ENCODE data around the gene CNTFR. TPM values are rescaled to one million over a fixed set of nuclear protein-coding genes. Genes with fewer than 3 reads are reported as not detected.

CNTFR gene
- total and polyA plus RNA-seq, 2 experiments from 2014 or later, result 0.73 to 1.9 TPM

GRCh38 chr9:34590381-34591247 is 1.1 kb upstream of the CNTFR start:
- Mint-ChIP-seq H3K36me3 (ENCODE audit: low read depth) (no peaks in the 10 kb centered on the region; the same call in 2 of the 3 replicates), H3K27me3 (ENCODE audit: insufficient read depth, low read depth, poor library complexity) (peaks cover 84% of the 10 kb centered on the region), H3K4me1 (peaks cover 38% of the 10 kb centered on the region), H3K9me3 (peaks cover 3% of the 10 kb centered on the region; the same call in 1 of the 3 replicates), H3K27ac (no peak overlapping the region), H3K4me3 (peak overlapping the region; percentile 79)
- Histone ChIP-seq H3K4me2 (peak overlapping the region; percentile 94), H3K27ac (ENCODE audit: low read depth) (no peak overlapping the region), H4K20me1 (replicated peaks; ENCODE audit: insufficient read depth) (peaks cover 6% of the 10 kb centered on the region), H3K36me3 (ENCODE audit: insufficient read depth) (no peaks in the 10 kb centered on the region), H2AFZ (peak overlapping the region; percentile 97), H3K4me3 (peak overlapping the region; percentile 70), H3K27me3 (ENCODE audit: insufficient read depth) (peaks cover 95% of the 10 kb centered on the region), H3K4me1 (ENCODE audit: insufficient read depth) (peaks cover 48% of the 10 kb centered on the region), H3K9me2 (ENCODE audit: insufficient read depth) (no peaks in the 10 kb centered on the region), H3K79me2 (replicated peaks; ENCODE audit: insufficient read depth) (no peaks in the 10 kb centered on the region), H3F3A (replicated peaks; ENCODE audit: low read depth) (no peaks in the 10 kb centered on the region)
- TF ChIP-seq ETS1 (IDR thresholded peaks at IDR 0.05) (no peak), EZH2 (IDR thresholded peaks at IDR 0.05; ENCODE audit: low read depth, unreplicated experiment) (peak; percentile 50)
- DNase-seq (ENCODE audit: low spot score) (peak; percentile 66), ATAC-seq (peak; percentile 18)

GRCh38 chr9:34588671-34589635 is 571 bp downstream of the CNTFR start:
- Histone ChIP-seq H4K20me1 (replicated peaks; ENCODE audit: insufficient read depth) (peaks cover 6% of the 10 kb centered on the region), H3K27me3 (ENCODE audit: insufficient read depth) (peaks cover 100% of the 10 kb centered on the region), H3K4me2 (peak overlapping the region; percentile 78), H3F3A (replicated peaks; ENCODE audit: low read depth) (no peaks in the 10 kb centered on the region), H3K4me3 (peak overlapping the region; percentile 70), H3K4me1 (ENCODE audit: insufficient read depth) (peaks cover 52% of the 10 kb centered on the region), H2AFZ (no peak overlapping the region), H3K36me3 (ENCODE audit: insufficient read depth) (no peaks in the 10 kb centered on the region), H3K27ac (ENCODE audit: low read depth) (no peak overlapping the region), H3K9me2 (ENCODE audit: insufficient read depth) (no peaks in the 10 kb centered on the region), H3K79me2 (replicated peaks; ENCODE audit: insufficient read depth) (no peaks in the 10 kb centered on the region)
- no peaks in the 10 kb centered on the region; the same call in 2 of the 3 replicates for H3K36me3 Mint-ChIP-seq (ENCODE audit: low read depth)
- ATAC-seq (no peak), DNase-seq (ENCODE audit: low spot score) (peak; percentile 50)
- peak overlapping the region; percentile 81 for H3K4me3 Mint-ChIP-seq
- TF ChIP-seq EZH2phosphoT487 (IDR thresholded peaks at IDR 0.05; ENCODE audit: unreplicated experiment) (peak; percentile 75), EZH2 (IDR thresholded peaks at IDR 0.05; ENCODE audit: low read depth, unreplicated experiment) (peak; percentile 92), POLR2AphosphoS5 (IDR thresholded peaks at IDR 0.05; ENCODE audit: low read depth) (no peak)
- H3K4me1 Mint-ChIP-seq, result peaks cover 45% of the 10 kb centered on the region
- H3K9me3 Mint-ChIP-seq, result peaks cover 3% of the 10 kb centered on the region; the same call in 1 of the 3 replicates
- peaks cover 94% of the 10 kb centered on the region for H3K27me3 Mint-ChIP-seq (ENCODE audit: insufficient read depth, low read depth, poor library complexity)
- H3K27ac Mint-ChIP-seq, result no peak overlapping the region

GRCh38 chr9:34587271-34587670 is 2.3 kb downstream of the CNTFR start:
- Mint-ChIP-seq H3K4me1 (peaks cover 32% of the 10 kb centered on the region), H3K27ac (no peak overlapping the region), H3K9me3 (peaks cover 3% of the 10 kb centered on the region; the same call in 1 of the 3 replicates), H3K4me3 (no peak overlapping the region), H3K27me3 (ENCODE audit: insufficient read depth, low read depth, poor library complexity) (peaks cover 87% of the 10 kb centered on the region), H3K36me3 (ENCODE audit: low read depth) (no peaks in the 10 kb centered on the region; the same call in 2 of the 3 replicates)
- H3K27ac ChIP-seq (ENCODE audit: low read depth), result no peak overlapping the region
- H3K4me1 ChIP-seq (ENCODE audit: insufficient read depth), result peaks cover 39% of the 10 kb centered on the region
- DNase-seq (ENCODE audit: low spot score) (no peak), ATAC-seq (no peak)
- no peaks in the 10 kb centered on the region for H3K79me2 ChIP-seq (replicated peaks; ENCODE audit: insufficient read depth)
- no peak overlapping the region for H3K4me3 ChIP-seq
- no peak overlapping the region for H3K4me2 ChIP-seq
- peaks cover 100% of the 10 kb centered on the region for H3K27me3 ChIP-seq (ENCODE audit: insufficient read depth)
- no peaks in the 10 kb centered on the region for H3K36me3 ChIP-seq (ENCODE audit: insufficient read depth)
- TF ChIP-seq ZNF331 (CRISPR knock-in tag; IDR thresholded peaks at IDR 0.05; ENCODE audit: low read depth), result no peak
- no peaks in the 10 kb centered on the region for H3F3A ChIP-seq (replicated peaks; ENCODE audit: low read depth)
- H4K20me1 ChIP-seq (replicated peaks; ENCODE audit: insufficient read depth), result peaks cover 6% of the 10 kb centered on the region
- no peaks in the 10 kb centered on the region for H3K9me2 ChIP-seq (ENCODE audit: insufficient read depth)
- H2AFZ ChIP-seq, result no peak overlapping the region

All from GM23338 (cell line).